22Rv1 (cell line): ENCODE data around the gene BMERB1.

ENCODE experiments used
- H3K27ac ChIP-seq: fragments of 450-650 bp; 2 replicates; pipeline ENCODE4 v1.5.1; 2017
- CTCF ChIP-seq: fragments of 450-650 bp; IDR thresholded peaks from 2 replicates; pipeline ENCODE4 v1.5.1; 2017; ENCODE audit warnings: mild to moderate bottlenecking
- ZFX ChIP-seq: fragments of 450-650 bp; IDR thresholded peaks from 2 replicates; pipeline ENCODE4 v1.6.1; 2017; ENCODE audit warnings: antibody characterized with exemption, borderline replicate concordance

BMERB1 gene

GRCh38 chr16:15524966-15525365 lies 90.6 kb downstream of the BMERB1 start:
- TF ChIP-seq CTCF (no peak), ZFX (no peak)
- H3K27ac ChIP-seq = no peak overlapping the region

- H3K27ac ChIP-seq = no peak overlapping the region
- TF ChIP-seq ZFX (no peak), CTCF (no peak)
These were observed 91.7 kb downstream of the BMERB1 start for GRCh38 chr16:15526097-15526496.

- H3K27ac ChIP-seq = no peak overlapping the region
- TF ChIP-seq CTCF = no peak
- no peak for TF ChIP-seq ZFX
These were observed 92.3 kb downstream of the BMERB1 start for GRCh38 chr16:15526731-15527130.

GRCh38 chr16:15529673-15530072 lies 95.3 kb downstream of the BMERB1 start:
- TF ChIP-seq CTCF = no peak
- TF ChIP-seq ZFX = no peak

GRCh38 chr16:15530085-15530484 lies 95.7 kb downstream of the BMERB1 start:
- TF ChIP-seq ZFX (no peak), CTCF (no peak)
- H3K27ac ChIP-seq = no peak overlapping the region

More at GRCh38 chr16:15529673-15530072, 95.3 kb downstream of the BMERB1 start:
- no peak overlapping the region for H3K27ac ChIP-seq

GRCh38 chr16:15532825-15533224 lies 98.4 kb downstream of the BMERB1 start:
- TF ChIP-seq CTCF (no peak), ZFX (no peak)
- no peak overlapping the region for H3K27ac ChIP-seq

GRCh38 chr16:15533386-15533785 lies 99.0 kb downstream of the BMERB1 start:
- no peak overlapping the region for H3K27ac ChIP-seq
- no peak for TF ChIP-seq CTCF
- no peak for TF ChIP-seq ZFX

GRCh38 chr16:15535772-15536171 lies 101.4 kb downstream of the BMERB1 start:
- TF ChIP-seq ZFX (no peak), CTCF (no peak)
- no peak overlapping the region for H3K27ac ChIP-seq
